ENCODE results near the gene ZBTB18. TPM values are rescaled to one million over a fixed set of nuclear protein-coding genes. Genes with fewer than 3 reads are reported as not detected.

Gene ZBTB18
- total and polyA plus RNA-seq, 2 of the 4 experiments (the other 2 are of a cell fraction): 10.0 to 16.0 TPM

GRCh38 chr1:244087611-244088010, 36.5 kb downstream of the ZBTB18 start:
- Histone ChIP-seq H3K56ac (ENCODE audit: extremely low read depth, insufficient read depth, low read length) (no peak overlapping the region), H3K9ac (ENCODE audit: low read depth, low read length) (no peak overlapping the region), H3K27ac (ENCODE audit: insufficient read depth, low read length) (no peak overlapping the region), H3K9me3 (ENCODE audit: control insufficient read depth, insufficient read depth, low read length) (peaks cover 14% of the 10 kb centered on the region), H2BK15ac (ENCODE audit: low read depth, low read length) (no peak overlapping the region), H3K4me3 (ENCODE audit: insufficient read depth, low read depth, low read length) (no peak overlapping the region), H4K91ac (ENCODE audit: insufficient read depth, low read depth, low read length) (no peak overlapping the region), H3K9me1 (ENCODE audit: insufficient read depth, low read length) (0 out of 2 replicates have a peak, but pooled peaks cover 3% of the 10 kb centered on the region), H2AK9ac (replicated peaks; ENCODE audit: low read depth, low read length, poor library complexity) (no peak overlapping the region), H3K27me3 (ENCODE audit: control insufficient read depth, insufficient read depth, low read length) (peaks cover 26% of the 10 kb centered on the region), H2AFZ (replicated peaks; ENCODE audit: low read length, poor library complexity) (no peak overlapping the region), H3K4ac (ENCODE audit: low read depth, low read length) (no peak overlapping the region), H3K14ac (replicated peaks; ENCODE audit: low read depth, low read length) (no peak overlapping the region), H3K79me1 (ENCODE audit: low read depth in 1 of 2, low read length in 2 of 2) (no peaks in the 10 kb centered on the region), H3K36me3 (ENCODE audit: control insufficient read depth, insufficient read depth, low read length) (no peaks in the 10 kb centered on the region), H2BK120ac (ENCODE audit: low read depth, low read length) (no peak overlapping the region), H2BK5ac (ENCODE audit: low read depth, low read length, poor library complexity, severe bottlenecking) (no peak overlapping the region), H3K4me2 (ENCODE audit: low read depth, low read length) (no peak overlapping the region), H4K8ac (ENCODE audit: low read depth in 2 of 2, low read length in 2 of 2) (no peak overlapping the region), H2AK5ac (ENCODE audit: low read depth, low read length) (no peak overlapping the region), H4K5ac (ENCODE audit: low read depth, low read length) (no peak overlapping the region), H3K4me1 (ENCODE audit: control insufficient read depth, insufficient read depth, low read length) (peaks cover 2% of the 10 kb centered on the region), H3K18ac (ENCODE audit: low read depth, low read length) (no peak overlapping the region), H4K20me1 (ENCODE audit: insufficient read depth, low read length) (no peaks in the 10 kb centered on the region), H2BK20ac (ENCODE audit: low read depth, low read length) (no peak overlapping the region), H3K23ac (ENCODE audit: low read depth, low read length) (no peak overlapping the region)
- no TSS peak for BruUV-seq (replicated peaks)
- ChIA-PET POLR2A (ENCODE audit: unreplicated experiment) (no interaction called here), CTCF (no interaction called here)
- ATAC-seq (ENCODE audit: low read depth) (no peak), DNase-seq (no peak)
- in situ Hi-C loops (cut with MboI; ENCODE audit: low sequenced_read_pairs) (no loop called here), intact Hi-C loops (cut with micrococcal nuclease) (no loop called here), dilution Hi-C loops (cut with HindIII; ENCODE audit: low sequenced_read_pairs, unreplicated experiment) (no loop called here)
- 60% methylated on average over 2 of the region's 7 CpGs; no CpG with 5 or more reads in 1 of the 2 experiments for WGBS, 2 experiments (ENCODE audit: extremely low coverage in 2 of 2, insufficient read length in 1 of 2)
- TF ChIP-seq RCOR1 (IDR thresholded peaks at IDR 0.05; ENCODE audit: insufficient replicate concordance, low read length): no peak
- no peak for TF ChIP-seq CTCF (conservative IDR thresholded peaks at IDR 0.05; ENCODE audit: low read depth, low read length)
- TF ChIP-seq RAD21 (IDR thresholded peaks at IDR 0.05; ENCODE audit: low read length): no peak

All from IMR-90 (cell line).